ENCODE data around the gene PIR. TPM values are rescaled to one million over a fixed set of nuclear protein-coding genes. Genes with fewer than 3 reads are reported as not detected.

Gene PIR
- total and polyA plus RNA-seq, 2 donors (not counting 3 experiments of a cell fraction or from before 2014, with no cell fraction given) = 89.0 to 108 TPM

DNA sequence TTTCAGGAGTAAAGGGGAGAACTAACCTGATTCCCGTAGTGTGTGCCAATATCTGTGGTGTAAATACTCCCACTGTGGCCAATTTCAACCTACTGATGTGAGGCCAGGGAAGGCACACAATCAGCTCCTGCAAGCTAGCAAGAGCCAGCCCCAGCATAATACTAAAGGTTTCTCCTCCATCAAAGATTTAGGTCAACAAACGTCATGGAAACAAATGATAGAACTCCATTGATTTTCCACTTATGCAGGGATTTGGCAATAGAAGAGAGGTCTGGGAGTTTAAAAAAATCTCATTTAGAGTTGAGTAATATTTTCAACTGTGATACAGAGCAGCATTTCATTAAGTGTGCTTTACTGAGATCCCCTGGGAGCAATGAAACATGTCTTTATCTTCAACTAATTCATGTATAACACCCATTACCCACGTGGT lies 93.2 kb downstream of the PIR start:
- Histone ChIP-seq H3K36me3 (ENCODE audit: control insufficient read depth in 2 of 2, extremely low read depth in 1 of 2, insufficient read depth in 2 of 2, low read length in 2 of 2) (peaks cover 2% of the 10 kb centered on the region in 2 experiments), H3K4me1 (ENCODE audit: control insufficient read depth, extremely low read depth, insufficient read depth, low read length) (peaks cover 5% of the 10 kb centered on the region), H3K27me3 (ENCODE audit: control insufficient read depth in 2 of 2, insufficient read depth in 2 of 2, low read length in 2 of 2) (no peaks in the 10 kb centered on the region), H3K4me3 (replicated peaks in 1 of 3; ENCODE audit: insufficient read depth in 1 of 3, low read depth in 1 of 3, low read length in 3 of 3) (no peak overlapping the region), H3K27ac (ENCODE audit: insufficient read depth, low read depth, low read length) (no peak overlapping the region), H3K9me1 (replicated peaks; ENCODE audit: control insufficient read depth, extremely low read depth, insufficient read depth, low read length) (no peaks in the 10 kb centered on the region), H3K79me2 (ENCODE audit: control insufficient read depth, insufficient read depth, low read length) (no peaks in the 10 kb centered on the region), H3K9ac (replicated peaks; ENCODE audit: extremely low read depth, insufficient read depth, low read length) (no peak overlapping the region), H3K9me3 (replicated peaks; ENCODE audit: control insufficient read depth, insufficient read depth, low read length) (no peaks in the 10 kb centered on the region), H2AFZ (ENCODE audit: low read depth, low read length) (no peak overlapping the region), H4K20me1 (replicated peaks; ENCODE audit: control insufficient read depth, extremely low read depth, insufficient read depth, low read length) (no peaks in the 10 kb centered on the region), H3K4me2 (ENCODE audit: insufficient read depth, low read length) (no peak overlapping the region)
- dilution Hi-C loops (cut with MboI; ENCODE audit: extremely low pct_ligation_motif_present, low sequenced_read_pairs) (no loop called here), intact Hi-C loops (cut with micrococcal nuclease) (loop anchor here (5.0 kb wide), 1 partner anchor 67 kb away; no protein-coding TSS in a partner anchor)
- TF ChIP-seq GATA2 (IDR thresholded peaks at IDR 0.05; ENCODE audit: insufficient read depth, insufficient read length, low read depth, low read length) (no peak), JUN (IDR thresholded peaks at IDR 0.05; ENCODE audit: borderline replicate concordance, insufficient read depth, insufficient read length, low read depth) (no peak), CTCF (IDR thresholded peaks at IDR 0.05; ENCODE audit: extremely low read depth in 1 of 2, insufficient read depth in 1 of 2, low read depth in 1 of 2, low read length in 2 of 2) (no peak)
- TF ChIP-seq, protein P1, sequence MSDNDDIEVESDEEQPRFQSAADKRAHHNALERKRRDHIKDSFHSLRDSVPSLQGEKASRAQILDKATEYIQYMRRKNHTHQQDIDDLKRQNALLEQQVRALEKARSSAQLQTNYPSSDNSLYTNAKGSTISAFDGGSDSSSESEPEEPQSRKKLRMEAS (IDR thresholded peaks at IDR 0.05; ENCODE audit: insufficient read depth, insufficient read length) = no peak
- no peak for FAIRE-seq
- no TSS peak for BruUV-seq (replicated peaks)
- CTCF ChIA-PET = no interaction called here
- POLR2A ChIA-PET = no interaction called here
- DNase-seq (ENCODE audit: low read depth, low spot score) = no peak

- H3K9ac ChIP-seq (replicated peaks; ENCODE audit: extremely low read depth, insufficient read depth, low read length) = no peak overlapping the region
- H2AFZ ChIP-seq (ENCODE audit: low read depth, low read length) = no peak overlapping the region
- H3K9me1 ChIP-seq (replicated peaks; ENCODE audit: control insufficient read depth, extremely low read depth, insufficient read depth, low read length) = no peaks in the 10 kb centered on the region
- no TSS peak for BruUV-seq (replicated peaks)
- intact Hi-C loops (cut with micrococcal nuclease) = no loop called here
- H3K4me1 ChIP-seq (ENCODE audit: control insufficient read depth, extremely low read depth, insufficient read depth, low read length) = no peaks in the 10 kb centered on the region
- no peaks in the 10 kb centered on the region for H4K20me1 ChIP-seq (replicated peaks; ENCODE audit: control insufficient read depth, extremely low read depth, insufficient read depth, low read length)
- ChIA-PET CTCF (no interaction called here), POLR2A (no interaction called here)
- no peak overlapping the region for H3K4me3 ChIP-seq (replicated peaks in 1 of 3; ENCODE audit: insufficient read depth in 1 of 3, low read depth in 1 of 3, low read length in 3 of 3)
- no peak for TF ChIP-seq CTCF (IDR thresholded peaks at IDR 0.05; ENCODE audit: extremely low read depth in 1 of 2, insufficient read depth in 1 of 2, low read depth in 1 of 2, low read length in 2 of 2)
- TF ChIP-seq POLR2AphosphoS5 (IDR thresholded peaks at IDR 0.05; ENCODE audit: insufficient read depth, low read depth, low read length) = no peak
- no peak for TF ChIP-seq POLR2A (IDR thresholded peaks at IDR 0.05; ENCODE audit: low read depth, low read length)
- no peak for TF ChIP-seq JUN (IDR thresholded peaks at IDR 0.05; ENCODE audit: borderline replicate concordance, insufficient read depth, insufficient read length, low read depth)
- TF ChIP-seq FOS (IDR thresholded peaks at IDR 0.05; ENCODE audit: borderline replicate concordance, insufficient read depth, low read length) = no peak
- TF ChIP-seq GATA2 (IDR thresholded peaks at IDR 0.05; ENCODE audit: insufficient read depth, insufficient read length, low read depth, low read length) = no peak
- TF ChIP-seq, protein P1 (IDR thresholded peaks at IDR 0.05; ENCODE audit: insufficient read depth, insufficient read length) = no peak
- no peak for TF ChIP-seq MYC (IDR thresholded peaks at IDR 0.05; ENCODE audit: low read depth, low read length)
- TF ChIP-seq EZH2 (IDR thresholded peaks at IDR 0.05; ENCODE audit: borderline replicate concordance, low read depth, low read length, severe bottlenecking) = no peak
- no peaks in the 10 kb centered on the region for H3K27me3 ChIP-seq (ENCODE audit: control insufficient read depth in 2 of 2, insufficient read depth in 2 of 2, low read length in 2 of 2)
- no peak for DNase-seq (ENCODE audit: low read depth, low spot score)
- H3K36me3 ChIP-seq (ENCODE audit: control insufficient read depth in 2 of 2, extremely low read depth in 1 of 2, insufficient read depth in 2 of 2, low read length in 2 of 2) = peaks cover 2% of the 10 kb centered on the region in 2 experiments
- H3K27ac ChIP-seq (ENCODE audit: insufficient read depth, low read depth, low read length) = no peak overlapping the region
- no peak for FAIRE-seq
- H3K9me3 ChIP-seq (replicated peaks; ENCODE audit: control insufficient read depth, insufficient read depth, low read length) = no peaks in the 10 kb centered on the region
- no peak overlapping the region for H3K4me2 ChIP-seq (ENCODE audit: insufficient read depth, low read length)
- dilution Hi-C loops (cut with MboI; ENCODE audit: extremely low pct_ligation_motif_present, low sequenced_read_pairs) = no loop called here
- H3K79me2 ChIP-seq (ENCODE audit: control insufficient read depth, insufficient read depth, low read length) = no peaks in the 10 kb centered on the region
Measured at GRCh38 chrX:15398874-15399273, 94.3 kb downstream of the PIR start.
